Subcutaneous abdominal adipose tissue (tissue), 5 donors: ENCODE measurements around the gene TRIP13.
"Not testable (repeated sequence)": the region's sequence is repeated elsewhere in the genome, so short reads cannot be mapped to it uniquely, and the experiment has no call there.

ENCODE experiments used
- H3K27ac ChIP-seq: one replicate; pipeline ENCODE4 v1.7.0; 2013; ENCODE audit warnings: low read depth, mild to moderate bottlenecking, inconsistent platforms, low read length, moderate library complexity
- H3K27me3 ChIP-seq, 5 donors: one replicate each; pipeline ENCODE4 v1.7.0; 2013; ENCODE audit warnings: low read length in 5 of 5, inconsistent platforms in 1 of 5; ENCODE audit not compliant: control insufficient read depth in 5 of 5, insufficient read depth in 4 of 5
- H3K36me3 ChIP-seq, 5 donors: one replicate each; pipeline ENCODE4 v1.7.0; 2013; ENCODE audit warnings: low read length in 5 of 5; ENCODE audit not compliant: control insufficient read depth in 5 of 5, insufficient read depth in 5 of 5
- H3K4me1 ChIP-seq, 5 donors: one replicate each; pipeline ENCODE4 v1.7.0; 2013; ENCODE audit warnings: low read length in 5 of 5, mild to moderate bottlenecking in 3 of 5, moderate library complexity in 1 of 5; ENCODE audit not compliant: control insufficient read depth in 5 of 5, insufficient read depth in 5 of 5
- H3K4me3 ChIP-seq, 5 donors: one replicate each; pipeline ENCODE4 v1.7.0; 2013; ENCODE audit warnings: low read length in 5 of 5, low read depth in 1 of 5
- H3K9ac ChIP-seq, 5 donors: one replicate each; pipeline ENCODE4 v1.7.0; 2013; ENCODE audit warnings: low read length in 5 of 5, mild to moderate bottlenecking in 4 of 5, moderate library complexity in 3 of 5
- H3K9me3 ChIP-seq, 5 donors: one replicate each; pipeline ENCODE4 v1.7.0; 2013; ENCODE audit warnings: low read length in 5 of 5; ENCODE audit not compliant: control insufficient read depth in 5 of 5
- donor health status: healthy.
- donor health status: healthy.
- donor health status: healthy.
- donor health status: healthy.
- donor health status: healthy.

The TRIP13 gene

DNA sequence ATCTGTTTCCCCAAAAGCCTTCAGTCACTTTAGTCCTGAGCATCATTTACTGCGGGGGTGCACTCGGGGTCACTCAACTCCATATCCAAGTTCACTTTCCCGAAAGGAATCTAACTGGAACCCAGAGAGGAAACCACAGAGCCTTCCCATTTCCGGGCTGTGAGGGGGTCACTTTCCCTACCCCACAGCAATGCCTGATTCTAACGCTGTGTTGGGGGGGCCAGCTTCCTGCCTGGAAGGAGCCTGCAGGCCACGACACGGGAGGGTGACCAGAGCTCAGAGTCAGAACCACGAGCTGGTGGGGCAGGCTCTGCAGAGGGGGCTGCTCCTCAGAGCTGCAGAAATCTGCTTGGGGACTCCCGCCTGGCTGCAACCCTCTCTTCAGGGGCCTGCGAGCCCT is 20.4 kb upstream of the TRIP13 start:
- Histone ChIP-seq H3K4me1 (peaks cover 0 to 11% (median under 1%) of the 10 kb centered on the region in 5 donors), H3K9ac (no peak overlapping the region), H3K4me3 (no peak overlapping the region), H3K27me3 (no peaks in the 10 kb centered on the region), H3K36me3 (peaks cover 11 to 99% (median 91%) of the 10 kb centered on the region in 5 donors), H3K27ac (no peak overlapping the region), H3K9me3 (no peaks in the 10 kb centered on the region)

DNA sequence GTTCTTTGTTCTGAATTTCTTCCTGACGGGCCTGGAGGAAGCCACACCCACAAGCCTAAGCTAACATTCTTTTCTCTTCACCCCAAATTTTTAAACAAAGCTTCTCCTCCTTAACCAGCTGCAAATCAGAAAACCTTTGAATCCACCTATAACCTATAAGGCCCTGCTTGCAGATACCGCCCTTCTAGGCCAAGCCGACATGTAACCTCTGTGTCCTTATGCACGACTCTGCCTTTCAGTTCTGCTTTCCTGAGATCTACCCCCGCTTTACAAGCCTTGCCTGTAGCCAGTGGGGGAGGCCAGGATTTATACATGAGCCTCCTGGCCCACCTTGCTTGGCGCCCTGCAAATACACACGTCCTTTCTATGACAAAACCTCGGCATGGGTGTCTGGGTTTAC is 19.4 kb upstream of the TRIP13 start:
- Histone ChIP-seq H3K27ac (no peak overlapping the region), H3K4me1 (peaks cover 0 to 11% (median 0%) of the 10 kb centered on the region in 5 donors), H3K9ac (no peak overlapping the region), H3K36me3 (peaks cover 11 to 99% (median 92%) of the 10 kb centered on the region in 5 donors), H3K27me3 (no peaks in the 10 kb centered on the region), H3K9me3 (no peaks in the 10 kb centered on the region), H3K4me3 (no peak overlapping the region)

DNA sequence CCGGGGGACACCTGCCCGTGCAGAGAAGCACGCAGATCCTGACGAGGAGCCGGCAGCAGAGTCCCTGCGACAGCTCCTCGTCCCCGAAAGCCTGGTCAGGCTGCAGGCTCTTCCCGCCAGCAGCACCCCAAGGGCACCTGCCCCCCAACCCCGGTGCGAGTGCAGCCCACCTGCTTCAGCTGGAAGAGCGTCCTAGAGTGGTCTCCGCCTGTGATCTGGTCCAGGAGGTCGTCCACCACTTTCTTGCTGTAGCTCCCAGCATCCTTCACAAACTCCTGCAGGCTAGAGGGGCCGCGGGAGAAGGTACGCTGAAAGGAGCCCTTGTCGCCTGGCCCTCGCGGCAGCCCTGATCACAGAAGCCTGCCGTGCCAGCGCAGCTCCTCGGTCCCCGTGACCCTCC is 16.8 kb upstream of the TRIP13 start:
- H3K9ac ChIP-seq, result no peak overlapping the region
- no peaks in the 10 kb centered on the region for H3K27me3 ChIP-seq
- peaks cover 0 to 11% (median 0%) of the 10 kb centered on the region in 5 donors for H3K4me1 ChIP-seq
- peaks cover 4 to 80% (median 72%) of the 10 kb centered on the region in 5 donors for H3K36me3 ChIP-seq
- H3K9me3 ChIP-seq, result no peaks in the 10 kb centered on the region
- no peak overlapping the region for H3K27ac ChIP-seq
- H3K4me3 ChIP-seq, result no peak overlapping the region

DNA sequence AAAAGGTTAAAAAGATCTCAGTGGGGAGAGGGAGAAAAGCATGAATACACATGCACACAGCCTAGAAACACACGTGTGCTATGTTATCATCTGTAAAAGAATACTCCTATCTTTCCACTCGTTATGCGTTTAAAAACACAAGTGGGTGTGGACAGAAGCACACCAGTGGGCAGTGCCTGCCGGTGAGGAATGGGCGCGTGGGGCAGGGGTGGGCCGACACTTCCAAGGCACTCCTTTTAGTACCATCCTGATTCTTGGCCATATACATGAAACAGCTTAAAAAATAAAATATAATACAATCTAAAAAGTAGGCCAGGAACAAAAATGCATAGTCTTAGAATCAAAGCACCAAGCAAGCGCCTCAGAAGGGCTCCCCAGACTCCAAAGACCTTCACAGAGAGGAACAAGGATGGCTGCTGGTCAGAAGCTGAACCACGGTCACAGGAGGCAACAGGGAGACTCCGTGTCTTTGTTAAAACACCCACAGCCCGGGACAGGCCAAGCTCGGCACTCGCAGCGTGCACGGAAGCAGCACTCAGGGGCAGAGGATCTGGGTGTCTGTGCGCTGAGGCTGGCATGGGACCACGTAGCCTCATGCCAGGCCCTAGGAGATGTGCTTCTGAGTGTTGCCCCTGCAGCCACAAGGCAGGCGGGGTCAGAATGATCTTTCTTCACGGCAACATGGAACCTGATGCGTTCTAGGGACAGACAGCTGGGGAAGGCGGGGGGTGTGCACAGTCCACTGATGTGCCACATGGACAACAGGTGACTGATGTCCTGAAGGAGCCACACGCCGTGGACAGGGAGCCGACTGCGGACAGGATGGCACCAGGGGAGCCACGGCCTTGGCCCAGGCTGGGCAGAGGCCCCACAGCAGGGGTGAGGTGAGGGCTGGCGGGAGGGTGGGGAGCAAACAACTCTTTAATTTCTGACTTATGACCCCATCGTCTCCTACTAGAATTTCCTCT is 16.0 kb upstream of the TRIP13 start:
- Histone ChIP-seq H3K4me1 (peaks cover 0 to 11% (median 0%) of the 10 kb centered on the region in 5 donors), H3K4me3 (no peak overlapping the region), H3K36me3 (peaks cover 0 to 80% (median 72%) of the 10 kb centered on the region in 5 donors), H3K9me3 (no peaks in the 10 kb centered on the region), H3K9ac (no peak overlapping the region), H3K27ac (no peak overlapping the region), H3K27me3 (no peaks in the 10 kb centered on the region)

DNA sequence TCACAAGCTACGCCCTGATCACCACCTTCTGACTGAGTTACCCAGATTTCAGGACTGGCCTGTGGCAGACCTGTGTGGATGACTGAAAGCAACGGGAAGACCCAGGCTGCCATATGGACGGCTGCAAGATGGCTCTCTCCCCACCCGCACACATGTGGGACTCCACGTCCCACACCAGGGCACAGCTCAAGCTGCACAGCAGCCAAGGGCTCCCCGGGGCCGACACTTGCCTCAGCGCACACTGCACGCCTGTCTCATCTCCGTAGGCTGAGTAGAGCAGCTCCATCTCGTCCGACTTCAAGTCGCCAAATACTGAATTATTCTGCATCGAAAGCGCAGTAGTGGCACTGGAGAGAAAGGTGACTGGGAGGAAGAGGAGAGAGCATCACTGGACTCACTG is 14.6 kb upstream of the TRIP13 start:
- Histone ChIP-seq H3K36me3 (peaks cover 0 to 80% (median 75%) of the 10 kb centered on the region in 5 donors), H3K9ac (no peak overlapping the region), H3K4me1 (peaks cover 0 to 5% (median 0%) of the 10 kb centered on the region in 5 donors), H3K27me3 (no peaks in the 10 kb centered on the region), H3K27ac (no peak overlapping the region), H3K9me3 (no peaks in the 10 kb centered on the region), H3K4me3 (no peak overlapping the region)

DNA sequence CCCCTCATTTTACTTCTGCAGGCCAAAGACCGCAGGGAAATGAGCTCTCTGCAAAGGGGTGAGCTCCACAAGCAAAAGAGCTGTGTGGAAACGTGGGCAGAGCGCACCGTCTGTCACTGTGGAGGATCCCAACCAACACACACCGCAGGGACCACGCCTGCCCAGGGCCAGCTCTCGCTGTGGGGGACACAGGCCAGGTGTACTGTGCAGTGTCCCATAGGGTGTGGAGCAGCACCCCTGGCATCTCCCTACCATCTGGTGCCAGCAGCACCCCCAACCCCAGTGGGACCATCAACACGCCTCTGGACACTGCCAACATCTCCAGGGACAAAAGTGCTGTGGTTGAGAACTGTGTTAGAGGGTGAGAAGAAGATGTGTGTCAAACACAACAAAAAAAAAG is 14.0 kb upstream of the TRIP13 start:
- H3K9me3 ChIP-seq, H3K4me1 ChIP-seq, H3K27ac ChIP-seq, H3K27me3 ChIP-seq, H3K9ac ChIP-seq, H3K4me3 ChIP-seq: not testable (repeated sequence)
- peaks cover 0 to 80% (median 75%) of the 10 kb centered on the region in 5 donors for H3K36me3 ChIP-seq

DNA sequence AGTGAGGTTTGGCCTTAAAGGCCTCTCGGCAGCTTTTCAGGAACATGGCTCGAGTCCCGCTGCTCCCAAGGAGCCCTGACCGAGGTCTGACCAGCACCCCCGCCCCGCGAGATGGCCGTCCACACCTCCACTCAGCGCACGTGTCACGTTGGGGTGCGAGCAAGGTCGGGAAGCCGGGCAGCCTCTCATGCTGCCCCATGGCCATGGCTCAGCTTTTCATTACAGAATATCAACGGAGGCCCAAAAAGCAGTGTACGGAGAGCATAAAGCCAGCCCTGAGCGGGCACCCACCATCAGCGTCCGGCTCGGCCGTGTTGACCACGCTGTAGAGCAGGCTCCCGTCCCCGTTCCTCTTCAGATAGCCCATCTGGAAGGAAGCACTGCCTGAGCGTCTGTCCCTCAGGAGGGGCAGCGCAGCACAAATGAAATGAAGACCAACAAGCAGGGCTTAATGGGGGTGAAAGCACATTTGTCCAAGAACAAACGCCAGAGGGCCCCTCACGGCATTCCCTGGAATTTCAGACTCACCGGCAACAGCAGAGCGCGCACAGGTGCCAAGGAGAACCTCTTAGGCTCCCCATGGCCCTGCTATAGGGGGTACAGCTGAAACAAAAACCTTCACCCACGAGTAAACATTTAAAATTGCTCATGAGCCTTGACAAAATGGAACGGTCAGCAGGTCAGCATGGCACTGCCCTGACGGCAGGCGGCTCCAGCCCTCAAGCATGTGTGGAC is 11.7 kb upstream of the TRIP13 start:
- H3K36me3 ChIP-seq, result peaks cover 0 to 81% (median 78%) of the 10 kb centered on the region in 5 donors
- H3K4me1 ChIP-seq, result no peaks in the 10 kb centered on the region
- H3K9me3 ChIP-seq, result no peaks in the 10 kb centered on the region
- no peaks in the 10 kb centered on the region for H3K27me3 ChIP-seq
- H3K9ac ChIP-seq, result no peak overlapping the region
- H3K27ac ChIP-seq, result no peak overlapping the region
- H3K4me3 ChIP-seq, result no peak overlapping the region

DNA sequence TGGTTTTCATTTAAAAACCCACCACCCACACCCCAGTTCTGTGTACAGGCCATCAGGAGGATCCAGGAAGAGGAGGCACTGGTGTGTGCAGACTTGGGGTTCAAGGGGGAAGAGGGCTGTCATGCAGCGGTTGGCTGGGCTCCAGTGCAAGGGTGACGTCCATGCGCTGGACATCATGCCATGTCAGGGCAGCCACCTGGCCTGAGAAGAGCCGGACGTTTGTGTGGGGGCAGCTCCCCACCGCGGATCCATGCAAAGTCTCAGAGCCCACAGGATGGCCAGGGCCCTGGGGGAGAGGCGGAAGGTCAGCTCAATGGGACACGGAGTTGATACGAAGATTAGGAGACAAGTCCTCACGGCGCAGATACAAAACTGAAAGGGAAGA is 11.1 kb upstream of the TRIP13 start:
- H3K27ac ChIP-seq, result no peak overlapping the region

DNA sequence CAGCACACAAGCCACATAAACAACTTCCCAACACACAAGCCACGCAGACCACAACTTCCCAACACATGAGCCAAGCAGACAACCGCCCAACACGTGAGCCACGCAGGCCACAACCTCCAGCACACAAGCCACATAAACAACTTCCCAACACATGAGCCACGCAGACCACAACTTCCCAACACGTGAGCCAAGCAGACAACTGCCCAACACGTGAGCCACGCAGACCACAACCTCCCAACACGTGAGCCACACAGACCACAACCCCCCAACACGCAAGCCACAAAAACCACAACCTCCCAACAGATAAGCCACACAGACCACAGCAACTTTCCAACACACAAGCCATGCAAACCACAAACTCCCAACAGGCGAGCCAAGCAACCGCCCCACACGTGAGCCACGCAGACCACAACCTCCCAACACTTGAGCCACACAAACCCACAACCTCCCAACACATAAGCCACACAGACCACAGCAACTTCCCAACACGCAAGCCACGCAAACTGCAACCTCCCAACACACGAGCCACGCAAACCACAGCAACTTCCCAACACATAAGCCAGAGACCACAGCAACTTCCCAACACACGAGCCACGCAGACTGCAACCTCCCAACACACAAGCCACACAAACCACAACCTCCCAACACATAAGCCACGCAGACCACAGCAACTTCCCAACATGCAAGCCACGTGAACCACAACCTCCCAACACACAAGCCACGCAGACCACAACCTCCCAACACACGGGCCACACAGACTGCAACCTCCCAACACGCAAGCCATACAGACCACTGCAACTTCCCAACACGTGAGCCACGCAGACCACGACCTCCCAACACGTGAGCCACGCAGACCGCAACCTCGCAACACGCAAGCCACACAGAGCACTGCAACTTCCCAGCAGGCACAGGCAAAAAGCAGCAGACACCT is 10.2 kb upstream of the TRIP13 start:
- no peaks in the 10 kb centered on the region for H3K9me3 ChIP-seq
- peaks cover 4 to 81% (median 78%) of the 10 kb centered on the region in 5 donors for H3K36me3 ChIP-seq
- no peaks in the 10 kb centered on the region for H3K27me3 ChIP-seq
- H3K27ac ChIP-seq, result no peak overlapping the region
- H3K9ac ChIP-seq, result no peak overlapping the region
- H3K4me1 ChIP-seq, result no peaks in the 10 kb centered on the region
- H3K4me3 ChIP-seq, result no peak overlapping the region

More for the DNA sequence above, 11.1 kb upstream of the TRIP13 start:
- Histone ChIP-seq H3K9me3 (no peaks in the 10 kb centered on the region), H3K4me1 (no peaks in the 10 kb centered on the region), H3K36me3 (peaks cover 0 to 81% (median 78%) of the 10 kb centered on the region in 5 donors), H3K4me3 (no peak overlapping the region), H3K27me3 (no peaks in the 10 kb centered on the region), H3K9ac (no peak overlapping the region)
